ENCODE results near the gene EIF4EBP3. TPM values are rescaled to one million over a fixed set of nuclear protein-coding genes. Genes with fewer than 3 reads are reported as not detected.

EIF4EBP3 gene
- total RNA-seq, 1 experiment from 2014 or later: 8.4 TPM

GRCh38 chr5:140567136-140567818 is 19.8 kb downstream of the EIF4EBP3 start (continued):
- TF ChIP-seq E2F1 (CRISPR knock-in tag; IDR thresholded peaks at IDR 0.05) (no peak), MXD4 (CRISPR knock-in tag; IDR thresholded peaks at IDR 0.05; ENCODE audit: borderline replicate concordance) (no peak)
- TF ChIP-seq, protein P1, sequence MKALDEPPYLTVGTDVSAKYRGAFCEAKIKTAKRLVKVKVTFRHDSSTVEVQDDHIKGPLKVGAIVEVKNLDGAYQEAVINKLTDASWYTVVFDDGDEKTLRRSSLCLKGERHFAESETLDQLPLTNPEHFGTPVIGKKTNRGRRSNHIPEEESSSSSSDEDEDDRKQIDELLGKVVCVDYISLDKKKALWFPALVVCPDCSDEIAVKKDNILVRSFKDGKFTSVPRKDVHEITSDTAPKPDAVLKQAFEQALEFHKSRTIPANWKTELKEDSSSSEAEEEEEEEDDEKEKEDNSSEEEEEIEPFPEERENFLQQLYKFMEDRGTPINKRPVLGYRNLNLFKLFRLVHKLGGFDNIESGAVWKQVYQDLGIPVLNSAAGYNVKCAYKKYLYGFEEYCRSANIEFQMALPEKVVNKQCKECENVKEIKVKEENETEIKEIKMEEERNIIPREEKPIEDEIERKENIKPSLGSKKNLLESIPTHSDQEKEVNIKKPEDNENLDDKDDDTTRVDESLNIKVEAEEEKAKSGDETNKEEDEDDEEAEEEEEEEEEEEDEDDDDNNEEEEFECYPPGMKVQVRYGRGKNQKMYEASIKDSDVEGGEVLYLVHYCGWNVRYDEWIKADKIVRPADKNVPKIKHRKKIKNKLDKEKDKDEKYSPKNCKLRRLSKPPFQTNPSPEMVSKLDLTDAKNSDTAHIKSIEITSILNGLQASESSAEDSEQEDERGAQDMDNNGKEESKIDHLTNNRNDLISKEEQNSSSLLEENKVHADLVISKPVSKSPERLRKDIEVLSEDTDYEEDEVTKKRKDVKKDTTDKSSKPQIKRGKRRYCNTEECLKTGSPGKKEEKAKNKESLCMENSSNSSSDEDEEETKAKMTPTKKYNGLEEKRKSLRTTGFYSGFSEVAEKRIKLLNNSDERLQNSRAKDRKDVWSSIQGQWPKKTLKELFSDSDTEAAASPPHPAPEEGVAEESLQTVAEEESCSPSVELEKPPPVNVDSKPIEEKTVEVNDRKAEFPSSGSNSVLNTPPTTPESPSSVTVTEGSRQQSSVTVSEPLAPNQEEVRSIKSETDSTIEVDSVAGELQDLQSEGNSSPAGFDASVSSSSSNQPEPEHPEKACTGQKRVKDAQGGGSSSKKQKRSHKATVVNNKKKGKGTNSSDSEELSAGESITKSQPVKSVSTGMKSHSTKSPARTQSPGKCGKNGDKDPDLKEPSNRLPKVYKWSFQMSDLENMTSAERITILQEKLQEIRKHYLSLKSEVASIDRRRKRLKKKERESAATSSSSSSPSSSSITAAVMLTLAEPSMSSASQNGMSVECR (CRISPR knock-in tag; IDR thresholded peaks at IDR 0.05; ENCODE audit: borderline replicate concordance): no peak
- TF ChIP-seq, protein P2, sequence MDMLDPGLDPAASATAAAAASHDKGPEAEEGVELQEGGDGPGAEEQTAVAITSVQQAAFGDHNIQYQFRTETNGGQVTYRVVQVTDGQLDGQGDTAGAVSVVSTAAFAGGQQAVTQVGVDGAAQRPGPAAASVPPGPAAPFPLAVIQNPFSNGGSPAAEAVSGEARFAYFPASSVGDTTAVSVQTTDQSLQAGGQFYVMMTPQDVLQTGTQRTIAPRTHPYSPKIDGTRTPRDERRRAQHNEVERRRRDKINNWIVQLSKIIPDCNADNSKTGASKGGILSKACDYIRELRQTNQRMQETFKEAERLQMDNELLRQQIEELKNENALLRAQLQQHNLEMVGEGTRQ (CRISPR knock-in tag; IDR thresholded peaks at IDR 0.05): no peak

DNA sequence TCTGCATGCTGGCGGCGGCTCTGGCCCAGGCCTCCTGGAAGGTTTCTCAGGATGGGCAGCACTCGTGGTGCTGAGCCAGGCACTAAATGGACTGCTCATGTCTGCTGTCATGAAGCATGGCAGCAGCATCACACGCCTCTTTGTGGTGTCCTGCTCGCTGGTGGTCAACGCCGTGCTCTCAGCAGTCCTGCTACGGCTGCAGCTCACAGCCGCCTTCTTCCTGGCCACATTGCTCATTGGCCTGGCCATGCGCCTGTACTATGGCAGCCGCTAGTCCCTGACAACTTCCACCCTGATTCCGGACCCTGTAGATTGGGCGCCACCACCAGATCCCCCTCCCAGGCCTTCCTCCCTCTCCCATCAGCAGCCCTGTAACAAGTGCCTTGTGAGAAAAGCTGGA is 20.4 kb downstream of the EIF4EBP3 start:
- ChIA-PET POLR2A (no interaction called here), CTCF (no interaction called here)
- no peaks in the 10 kb centered on the region for H3K9me3 Mint-ChIP-seq
- H3K4me3 Mint-ChIP-seq: no peak overlapping the region
- no peak for ATAC-seq
- peaks cover 15% of the 10 kb centered on the region for H3K36me3 Mint-ChIP-seq
- H3K27ac Mint-ChIP-seq: no peak overlapping the region
- DNase-seq (ENCODE audit: low spot score): no peak
- H3K4me1 Mint-ChIP-seq: peaks cover 19% of the 10 kb centered on the region
- H3K27me3 Mint-ChIP-seq (ENCODE audit: low read depth): peaks cover 3% of the 10 kb centered on the region; the same call in 1 of the 2 replicates
- TF ChIP-seq ZNF671 (CRISPR knock-in tag; IDR thresholded peaks at IDR 0.05) (no peak), FOXJ3 (CRISPR knock-in tag; IDR thresholded peaks at IDR 0.05; ENCODE audit: borderline replicate concordance) (no peak), IRF1 (CRISPR knock-in tag; IDR thresholded peaks at IDR 0.05) (no peak), TP53 (CRISPR knock-in tag; IDR thresholded peaks at IDR 0.05) (no peak), SP1 (CRISPR knock-in tag; conservative IDR thresholded peaks at IDR 0.05) (no peak), ZNF263 (CRISPR knock-in tag; IDR thresholded peaks at IDR 0.05; ENCODE audit: low read depth) (no peak), ZNF396 (CRISPR knock-in tag; IDR thresholded peaks at IDR 0.05; ENCODE audit: borderline replicate concordance) (no peak), GRHL2 (CRISPR knock-in tag; IDR thresholded peaks at IDR 0.05; ENCODE audit: insufficient replicate concordance, severe bottlenecking) (no peak), ZNF121 (CRISPR knock-in tag; IDR thresholded peaks at IDR 0.05) (no peak), SMAD3 (CRISPR knock-in tag; IDR thresholded peaks at IDR 0.05; ENCODE audit: borderline replicate concordance) (no peak), ETV6 (CRISPR knock-in tag; IDR thresholded peaks at IDR 0.05) (no peak), E2F1 (CRISPR knock-in tag; IDR thresholded peaks at IDR 0.05) (no peak), AFF4 (CRISPR knock-in tag; IDR thresholded peaks at IDR 0.05; ENCODE audit: borderline replicate concordance) (no peak), TEAD1 (CRISPR knock-in tag; IDR thresholded peaks at IDR 0.05) (no peak)
- TF ChIP-seq, protein P3, sequence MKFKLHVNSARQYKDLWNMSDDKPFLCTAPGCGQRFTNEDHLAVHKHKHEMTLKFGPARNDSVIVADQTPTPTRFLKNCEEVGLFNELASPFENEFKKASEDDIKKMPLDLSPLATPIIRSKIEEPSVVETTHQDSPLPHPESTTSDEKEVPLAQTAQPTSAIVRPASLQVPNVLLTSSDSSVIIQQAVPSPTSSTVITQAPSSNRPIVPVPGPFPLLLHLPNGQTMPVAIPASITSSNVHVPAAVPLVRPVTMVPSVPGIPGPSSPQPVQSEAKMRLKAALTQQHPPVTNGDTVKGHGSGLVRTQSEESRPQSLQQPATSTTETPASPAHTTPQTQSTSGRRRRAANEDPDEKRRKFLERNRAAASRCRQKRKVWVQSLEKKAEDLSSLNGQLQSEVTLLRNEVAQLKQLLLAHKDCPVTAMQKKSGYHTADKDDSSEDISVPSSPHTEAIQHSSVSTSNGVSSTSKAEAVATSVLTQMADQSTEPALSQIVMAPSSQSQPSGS (CRISPR knock-in tag; IDR thresholded peaks at IDR 0.05; ENCODE audit: borderline replicate concordance, low read depth): no peak
- TF ChIP-seq, protein P4, sequence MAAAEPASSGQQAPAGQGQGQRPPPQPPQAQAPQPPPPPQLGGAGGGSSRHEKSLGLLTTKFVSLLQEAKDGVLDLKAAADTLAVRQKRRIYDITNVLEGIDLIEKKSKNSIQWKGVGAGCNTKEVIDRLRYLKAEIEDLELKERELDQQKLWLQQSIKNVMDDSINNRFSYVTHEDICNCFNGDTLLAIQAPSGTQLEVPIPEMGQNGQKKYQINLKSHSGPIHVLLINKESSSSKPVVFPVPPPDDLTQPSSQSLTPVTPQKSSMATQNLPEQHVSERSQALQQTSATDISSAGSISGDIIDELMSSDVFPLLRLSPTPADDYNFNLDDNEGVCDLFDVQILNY (CRISPR knock-in tag; IDR thresholded peaks at IDR 0.05): no peak
- TF ChIP-seq, protein P5, sequence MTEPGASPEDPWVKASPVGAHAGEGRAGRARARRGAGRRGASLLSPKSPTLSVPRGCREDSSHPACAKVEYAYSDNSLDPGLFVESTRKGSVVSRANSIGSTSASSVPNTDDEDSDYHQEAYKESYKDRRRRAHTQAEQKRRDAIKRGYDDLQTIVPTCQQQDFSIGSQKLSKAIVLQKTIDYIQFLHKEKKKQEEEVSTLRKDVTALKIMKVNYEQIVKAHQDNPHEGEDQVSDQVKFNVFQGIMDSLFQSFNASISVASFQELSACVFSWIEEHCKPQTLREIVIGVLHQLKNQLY (CRISPR knock-in tag; IDR thresholded peaks at IDR 0.05): no peak
